ENCODE measurements around the gene KLRC2. TPM values are rescaled to one million over a fixed set of nuclear protein-coding genes. Genes with fewer than 3 reads are reported as not detected.
"Not testable (repeated sequence)": the region's sequence is repeated elsewhere in the genome, so short reads cannot be mapped to it uniquely, and the experiment has no call there.

The KLRC2 gene
- total RNA-seq, 1 experiment from 2014 or later: not detected

- Histone ChIP-seq H3K4me3 (ENCODE audit: low read depth in 2 of 2, low read length in 2 of 2) (peak overlapping the region; percentile 39 to 64), H3K36me3 (ENCODE audit: control insufficient read depth, insufficient read depth, low read length) (no peaks in the 10 kb centered on the region), H3K4me1 (ENCODE audit: control insufficient read depth, insufficient read depth, low read length) (peaks cover 39% of the 10 kb centered on the region), H3K27ac (ENCODE audit: low read length) (peak overlapping the region; percentile 96), H3K27me3 (ENCODE audit: control insufficient read depth, insufficient read depth, low read length) (no peaks in the 10 kb centered on the region), H3K9me3 (ENCODE audit: control insufficient read depth, insufficient read depth, low read depth, low read length) (no peaks in the 10 kb centered on the region)
- TF ChIP-seq POLR2AphosphoS5 (IDR thresholded peaks at IDR 0.05; ENCODE audit: low read depth, low read length): peak; percentile 75
- TF ChIP-seq TCF7L2 (IDR thresholded peaks at IDR 0.05; ENCODE audit: low read depth, low read length): peak; percentile 68
- TF ChIP-seq SIN3A (IDR thresholded peaks at IDR 0.05; ENCODE audit: borderline replicate concordance, insufficient read depth, low read depth, low read length): no peak
- no peak for TF ChIP-seq CTCF (IDR thresholded peaks at IDR 0.05)
- ChIA-PET POLR2A (interaction anchor here (1.0 kb wide), 1 partner anchor 22 kb away, joined by 6 read pairs; no protein-coding TSS in a partner anchor), CTCF (interaction anchor here (0.6 kb wide), 1 partner anchor 188 kb away, joined by 6 read pairs; no protein-coding TSS in a partner anchor)
- intact Hi-C loops (cut with micrococcal nuclease; ENCODE audit: unreplicated experiment): no loop called here
- DNase-seq (ENCODE audit: low read depth, low spot score) (peak; percentile 68), ATAC-seq (peak; percentile 90)
- no TSS peak for BruUV-seq (replicated peaks)
- in situ Hi-C loops (cut with HindIII; ENCODE audit: low pct_unique_long_range_greater_than_20kb, low sequenced_read_pairs): no loop called here
Observed at GRCh38 chr12:10395390-10395998, 40.3 kb downstream of the KLRC2 start.

GRCh38 chr12:10394531-10395152 lies 41.2 kb downstream of the KLRC2 start:
- not testable (repeated sequence) for DNase-seq (ENCODE audit: low read depth, low spot score)
- CTCF ChIA-PET: interaction anchor here (0.8 kb wide), 1 partner anchor 31 kb away, joined by 3 read pairs; no protein-coding TSS in a partner anchor

GRCh38 chr12:10393291-10393690 lies 42.5 kb downstream of the KLRC2 start:
- peaks cover 38% of the 10 kb centered on the region for H3K4me1 ChIP-seq (ENCODE audit: control insufficient read depth, insufficient read depth, low read length)
- no peaks in the 10 kb centered on the region for H3K9me3 ChIP-seq (ENCODE audit: control insufficient read depth, insufficient read depth, low read depth, low read length)
- no peaks in the 10 kb centered on the region for H3K27me3 ChIP-seq (ENCODE audit: control insufficient read depth, insufficient read depth, low read length)
- no peaks in the 10 kb centered on the region for H3K36me3 ChIP-seq (ENCODE audit: control insufficient read depth, insufficient read depth, low read length)
- CTCF ChIA-PET: no interaction called here
- ATAC-seq: no peak
- POLR2A ChIA-PET: no interaction called here
- TF ChIP-seq REST (IDR thresholded peaks at IDR 0.05; ENCODE audit: insufficient read depth in 1 of 2, low read depth in 2 of 2, low read length in 1 of 2) (no peak), TCF7L2 (IDR thresholded peaks at IDR 0.05; ENCODE audit: low read depth, low read length) (no peak), POLR2AphosphoS5 (IDR thresholded peaks at IDR 0.05; ENCODE audit: low read depth, low read length) (no peak), SIN3A (IDR thresholded peaks at IDR 0.05; ENCODE audit: borderline replicate concordance, insufficient read depth, low read depth, low read length) (no peak), CTCF (IDR thresholded peaks at IDR 0.05) (no peak)
- BruUV-seq (replicated peaks): no TSS peak
- intact Hi-C loops (cut with micrococcal nuclease; ENCODE audit: unreplicated experiment) (no loop called here), in situ Hi-C loops (cut with HindIII; ENCODE audit: low pct_unique_long_range_greater_than_20kb, low sequenced_read_pairs) (no loop called here)
- peak overlapping the region; percentile 96 for H3K27ac ChIP-seq (ENCODE audit: low read length)
- DNase-seq (ENCODE audit: low read depth, low spot score): no peak
- H3K4me3 ChIP-seq (ENCODE audit: low read depth in 2 of 2, low read length in 2 of 2): no peak overlapping the region

More at GRCh38 chr12:10394531-10395152, 41.2 kb downstream of the KLRC2 start:
- POLR2A ChIA-PET; ATAC-seq; H3K27me3 ChIP-seq (ENCODE audit: control insufficient read depth, insufficient read depth, low read length); BruUV-seq (replicated peaks); intact Hi-C loops (cut with micrococcal nuclease; ENCODE audit: unreplicated experiment); H3K9me3 ChIP-seq (ENCODE audit: control insufficient read depth, insufficient read depth, low read depth, low read length); in situ Hi-C loops (cut with HindIII; ENCODE audit: low pct_unique_long_range_greater_than_20kb, low sequenced_read_pairs); H3K36me3 ChIP-seq (ENCODE audit: control insufficient read depth, insufficient read depth, low read length): not testable (repeated sequence)
- peaks cover 39% of the 10 kb centered on the region for H3K4me1 ChIP-seq (ENCODE audit: control insufficient read depth, insufficient read depth, low read length)
- TF ChIP-seq TCF7L2 (IDR thresholded peaks at IDR 0.05; ENCODE audit: low read depth, low read length): peak; percentile 79
- H3K4me3 ChIP-seq (ENCODE audit: low read depth in 2 of 2, low read length in 2 of 2): peak overlapping the region in 1 of 2 experiments; percentile 11; a peak in 1 of 4 replicates
- peak overlapping the region; percentile 96 for H3K27ac ChIP-seq (ENCODE audit: low read length)
